ENCODE measurements around the gene SAMHD1.

DNA sequence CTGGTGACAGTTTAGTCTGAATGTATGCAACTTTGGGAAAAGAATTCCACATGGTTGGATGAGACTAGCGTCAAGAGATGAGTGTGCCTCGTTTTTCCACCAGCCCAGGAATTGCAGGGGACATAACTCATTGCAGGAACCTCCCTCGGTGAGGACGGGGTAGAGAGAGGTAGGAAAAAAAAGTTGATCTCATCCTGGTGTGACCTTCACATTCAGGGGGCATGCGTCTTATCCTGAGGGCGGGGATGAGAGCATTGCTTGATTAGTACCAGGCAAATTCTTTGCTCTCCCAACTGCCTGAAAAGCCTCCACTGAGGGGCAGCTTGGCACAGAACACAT is 63.8 kb downstream of the SAMHD1 start:
- no peak for TF ChIP-seq TAF1 (IDR thresholded peaks at IDR 0.05; ENCODE audit: borderline replicate concordance, low read depth, low read length)
- TF ChIP-seq POLR2A (IDR thresholded peaks at IDR 0.05; ENCODE audit: low read depth, low read length), result no peak

Data from GM12892 (cell line).